Measurements from ENCODE around the gene TMEM63C.

The TMEM63C gene

GRCh38 chr14:77281852-77282410 lies 100.3 kb downstream of the TMEM63C start:
- DNase-seq = no peak

GRCh38 chr14:77284066-77284465 lies 102.5 kb downstream of the TMEM63C start:
- DNase-seq = no peak

GRCh38 chr14:77284466-77284865 lies 102.9 kb downstream of the TMEM63C start:
- no peak for DNase-seq

GRCh38 chr14:77286576-77286975 lies 105.0 kb downstream of the TMEM63C start:
- no peak for DNase-seq

GRCh38 chr14:77290705-77291104 lies 109.1 kb downstream of the TMEM63C start:
- DNase-seq = no peak

- no peak for DNase-seq
Observed at GRCh38 chr14:77296155-77296554, 114.6 kb downstream of the TMEM63C start.

- no peak for DNase-seq
Observed at GRCh38 chr14:77296906-77297305, 115.3 kb downstream of the TMEM63C start.

- DNase-seq = no peak
Observed at GRCh38 chr14:77299771-77300170, 118.2 kb downstream of the TMEM63C start.

- peak; percentile 25 to 43 for DNase-seq
Observed at GRCh38 chr14:77301103-77301502, 119.5 kb downstream of the TMEM63C start.

- no peak for DNase-seq
Observed at GRCh38 chr14:77302926-77303325, 121.3 kb downstream of the TMEM63C start.

GRCh38 chr14:77303417-77304156 lies 122.0 kb downstream of the TMEM63C start:
- no peak for DNase-seq

GRCh38 chr14:77305696-77306095 lies 124.1 kb downstream of the TMEM63C start:
- no peak for DNase-seq

- no peak for DNase-seq
Observed at GRCh38 chr14:77306416-77306815, 124.8 kb downstream of the TMEM63C start.

- no peak for DNase-seq
Observed at GRCh38 chr14:77306851-77307496, 125.4 kb downstream of the TMEM63C start.
